HCT116 (cell line): ENCODE results near the gene ATP8A1. TPM values are rescaled to one million over a fixed set of nuclear protein-coding genes. Genes with fewer than 3 reads are reported as not detected.

Experiments
- ATAC-seq: fragments of 200-7000 bp; cut with Tn5 transposase; 2 replicates; pipeline ENCODE4 v1.9.1; 2020; ENCODE audit warnings: mild to moderate bottlenecking, moderate library complexity
- BruUV-seq: library from RNA; stranded (reverse); fragments of 400-500 nt; replicated peaks from 2 replicates; lab custom pipeline; 2021; lab: Mats Ljungman, UMichigan
- CTCF ChIA-PET: fragments of 300-600 bp; sonication (Branson Sonifier 250); formaldehyde crosslinking; loops from one replicate; lab custom pipeline; 2021; ENCODE audit warnings: antibody characterized with exemption; lab: Charles Lee
- POLR2A ChIA-PET: fragments of 300-600, 350-600 bp; sonication (Branson Sonifier 250); formaldehyde crosslinking; loops from one replicate; lab custom pipeline; 2021; ENCODE audit warnings: antibody characterized with exemption; lab: Charles Lee
- RAD21 ChIA-PET, 2 experiments: fragments of 300-600 bp; sonication (Branson Sonifier 250); formaldehyde crosslinking; loops; one replicate each; lab custom pipeline; 2023; ENCODE audit warnings: low total read pairs in 2 of 2; ENCODE audit not compliant: uncharacterized antibody in 2 of 2, unreplicated experiment in 2 of 2, low non-redundant PET in 1 of 2; lab: Charles Lee
- DNase-seq: peaks from one replicate; pipeline ENCODE4 v3.0.0-alpha.2; 2010; ENCODE audit warnings: low read depth, low spot score
- H2AFZ ChIP-seq: fragments of 200-600 bp; shearing (Covaris generic), sonication (generic); 2 replicates; pipeline ENCODE4 v1.6.1; 2017; ENCODE audit warnings: low read depth, mixed run types, mixed read lengths, antibody characterized with exemption, low read length; ENCODE audit not compliant: poor library complexity, severe bottlenecking
- H3K27ac ChIP-seq: 2 replicates; pipeline ENCODE4 v1.5.1; 2012; ENCODE audit warnings: low read depth, low read length
- H3K27me3 ChIP-seq: fragments of 200-600 bp; sonication (generic); 2 replicates; pipeline ENCODE4 v1.6.1; 2016; ENCODE audit warnings: mixed run types, low read length, mixed read lengths; ENCODE audit not compliant: insufficient read depth
- H3K36me3 ChIP-seq, 2 experiments: fragments of 200-500 bp in 1 of 2; fragments of 200-600 bp in 1 of 2; sonication (Bioruptor generic) in 1 of 2; sonication (generic) in 1 of 2; 2 replicates each; pipeline versions ENCODE4 v1.5.1 to v1.6.1; 2014 to 2016; ENCODE audit warnings: low read length in 2 of 2, inconsistent platforms in 1 of 2, mixed read lengths in 1 of 2, mixed run types in 1 of 2; ENCODE audit not compliant: insufficient read depth in 2 of 2, control insufficient read depth in 1 of 2
- H3K4me1 ChIP-seq, 2 experiments: fragments of 200-600 bp in 1 of 2; sonication (generic) in 1 of 2; 2 replicates each; pipeline versions ENCODE4 v1.5.1 to v1.6.1; 2012 to 2017; ENCODE audit warnings: low read length in 2 of 2, inconsistent platforms in 1 of 2, mild to moderate bottlenecking in 1 of 2, mixed read lengths in 1 of 2, mixed run types in 1 of 2, moderate library complexity in 1 of 2; ENCODE audit not compliant: insufficient read depth in 2 of 2, control insufficient read depth in 1 of 2
- H3K4me2 ChIP-seq: fragments of 200-600 bp; sonication (generic); 2 replicates; pipeline ENCODE4 v1.6.1; 2017; ENCODE audit warnings: mixed run types, low read length, mixed read lengths
- H3K4me3 ChIP-seq, 2 experiments: fragments of 200-600 bp in 1 of 2; sonication (generic) in 1 of 2; replicated peaks in 1 of 2; 2 replicates each; pipeline ENCODE4 v1.5.1; 2011 to 2016; ENCODE audit warnings: low read length in 2 of 2, control low read depth in 1 of 2, low read depth in 1 of 2, mild to moderate bottlenecking in 1 of 2, mixed read lengths in 1 of 2, mixed run types in 1 of 2
- H3K79me2 ChIP-seq: fragments of 200-600 bp; sonication (generic); 2 replicates; pipeline ENCODE4 v1.6.1; 2017; ENCODE audit warnings: mild to moderate bottlenecking, mixed run types, low read length, moderate library complexity, mixed read lengths; ENCODE audit not compliant: insufficient read depth
- H3K9ac ChIP-seq: fragments of 200-600 bp; sonication (generic); 2 replicates; pipeline ENCODE4 v1.6.1; 2016; ENCODE audit warnings: low read length, mixed read lengths
- H3K9me2 ChIP-seq: fragments of 200-600 bp; sonication (generic), shearing (Covaris generic); 2 replicates; pipeline ENCODE4 v1.6.1; 2017; ENCODE audit warnings: mixed run types, mild to moderate bottlenecking, moderate library complexity; ENCODE audit not compliant: insufficient read depth
- H3K9me3 ChIP-seq, 2 experiments: fragments of 200-500 bp in 1 of 2; fragments of 200-600 bp in 1 of 2; sonication (Bioruptor generic) in 1 of 2; sonication (generic) in 1 of 2; 2 replicates each; pipeline ENCODE4 v1.6.1; 2014 to 2017; ENCODE audit warnings: low read length in 2 of 2, mixed read lengths in 2 of 2, inconsistent platforms in 1 of 2, low read depth in 1 of 2, mild to moderate bottlenecking in 1 of 2, mixed run types in 1 of 2, moderate library complexity in 1 of 2; ENCODE audit not compliant: control insufficient read depth in 1 of 2, insufficient read depth in 1 of 2
- H4K20me1 ChIP-seq: fragments of 200-600 bp; sonication (generic), shearing (Covaris generic); 2 replicates; pipeline ENCODE4 v1.6.1; 2017; ENCODE audit warnings: mixed run types, mild to moderate bottlenecking, moderate library complexity; ENCODE audit not compliant: insufficient read depth
- CEBPB ChIP-seq: IDR thresholded peaks from 2 replicates; pipeline ENCODE4 v1.6.1; 2012; ENCODE audit warnings: low read depth
- FOSL1 ChIP-seq: IDR thresholded peaks from 2 replicates; pipeline ENCODE4 v1.6.1; 2012; ENCODE audit warnings: low read depth
- intact Hi-C: fragments of 100-400 bp; cut with micrococcal nuclease; formaldehyde crosslinking; loops from 2 replicates; pipeline ENCODE4 v1.10.0; 2022
- total RNA-seq: library from RNA; stranded (reverse); gene quantifications from one replicate; pipeline ENCODE4 v1.2.1, GENCODE V29; 2021; ENCODE audit not compliant: unreplicated experiment
- TF ChIP-seq, protein P1 (sequence below): IDR thresholded peaks from 2 replicates; pipeline ENCODE4 v1.6.1; 2011; ENCODE audit warnings: mild to moderate bottlenecking, low read length, moderate library complexity; ENCODE audit not compliant: insufficient replicate concordance; ENCODE audit errors: extremely low read depth

The ATP8A1 gene
- total RNA-seq, 1 experiment from 2014 or later, result 1.9 TPM

DNA sequence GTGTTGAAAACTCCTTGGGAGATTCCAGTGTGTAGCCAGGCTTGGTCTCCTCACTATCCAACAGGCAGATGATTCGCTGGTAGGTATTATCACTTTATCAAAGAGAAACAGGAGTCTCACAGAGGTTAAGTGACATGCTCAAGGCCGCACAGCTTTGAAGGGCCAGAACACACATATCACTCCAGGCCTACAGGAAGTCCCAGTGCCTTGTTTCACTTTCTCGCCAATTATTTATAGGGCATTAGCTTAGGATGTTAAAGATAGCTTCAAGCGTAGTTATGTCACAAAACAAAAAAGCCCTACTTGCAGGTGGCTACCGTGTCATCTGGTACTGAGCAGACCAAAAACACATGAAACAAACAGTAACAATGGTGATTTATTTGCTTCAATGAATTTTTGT is 13.2 kb downstream of the ATP8A1 start:
- H3K9me2 ChIP-seq, result no peaks in the 10 kb centered on the region
- no peaks in the 10 kb centered on the region for H3K4me1 ChIP-seq
- DNase-seq (no peak), ATAC-seq (no peak)
- H3K27ac ChIP-seq, result no peak overlapping the region
- intact Hi-C loops, result no loop called here
- RAD21 ChIA-PET, result no interaction called here
- no peak overlapping the region for H3K4me2 ChIP-seq
- no peaks in the 10 kb centered on the region for H3K9me3 ChIP-seq
- TF ChIP-seq FOSL1 (no peak), CEBPB (no peak)
- CTCF ChIA-PET, result no interaction called here
- H3K27me3 ChIP-seq, result no peaks in the 10 kb centered on the region
- no peaks in the 10 kb centered on the region for H3K79me2 ChIP-seq
- H2AFZ ChIP-seq, result no peak overlapping the region
- H4K20me1 ChIP-seq, result no peaks in the 10 kb centered on the region
- no peak overlapping the region for H3K4me3 ChIP-seq
- H3K9ac ChIP-seq, result no peak overlapping the region
- no peaks in the 10 kb centered on the region for H3K36me3 ChIP-seq
- POLR2A ChIA-PET, result no interaction called here
- BruUV-seq, result no TSS peak

DNA sequence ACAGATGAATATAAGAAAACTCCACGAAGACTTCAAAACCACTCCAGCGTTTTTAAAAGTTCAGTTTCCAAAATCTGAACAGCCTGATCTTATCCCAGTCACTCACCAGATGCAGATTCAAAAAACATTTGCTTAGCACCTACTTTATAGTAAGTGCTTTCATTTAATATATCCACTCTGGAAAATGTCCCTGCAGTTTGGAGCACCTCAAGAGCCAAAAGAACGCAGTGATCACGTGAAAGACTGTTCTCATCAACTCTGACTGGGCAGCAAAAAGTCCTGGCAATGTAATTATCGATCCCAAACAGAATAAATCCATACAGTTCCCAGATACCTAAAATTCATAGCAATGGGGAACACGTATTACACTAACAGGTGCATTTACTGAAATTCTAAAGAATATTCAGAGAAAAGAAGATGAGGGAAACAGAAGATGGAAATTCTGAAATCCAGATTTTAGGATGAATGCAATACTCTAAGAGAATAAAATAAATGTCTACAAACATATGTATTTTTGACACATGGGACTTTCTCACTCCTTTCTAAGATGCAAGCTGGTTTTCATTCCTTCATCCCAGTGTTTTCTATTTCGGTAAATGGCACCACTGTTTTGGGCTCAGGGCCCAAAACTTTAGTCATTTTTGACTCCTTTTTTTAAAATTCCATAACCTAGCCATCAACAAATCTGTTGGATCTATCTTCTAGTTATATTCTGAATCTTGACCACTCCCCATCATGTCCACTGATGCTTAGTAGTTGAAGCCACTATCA is 13.9 kb downstream of the ATP8A1 start:
- Histone ChIP-seq H4K20me1 (no peaks in the 10 kb centered on the region), H3K36me3 (no peaks in the 10 kb centered on the region), H3K4me3 (no peak overlapping the region), H3K79me2 (no peaks in the 10 kb centered on the region), H3K9ac (no peak overlapping the region), H3K27ac (no peak overlapping the region), H3K4me2 (no peak overlapping the region), H2AFZ (no peak overlapping the region), H3K4me1 (no peaks in the 10 kb centered on the region), H3K27me3 (no peaks in the 10 kb centered on the region), H3K9me3 (no peaks in the 10 kb centered on the region), H3K9me2 (no peaks in the 10 kb centered on the region)
- no peak for DNase-seq
- TF ChIP-seq, protein P1, sequence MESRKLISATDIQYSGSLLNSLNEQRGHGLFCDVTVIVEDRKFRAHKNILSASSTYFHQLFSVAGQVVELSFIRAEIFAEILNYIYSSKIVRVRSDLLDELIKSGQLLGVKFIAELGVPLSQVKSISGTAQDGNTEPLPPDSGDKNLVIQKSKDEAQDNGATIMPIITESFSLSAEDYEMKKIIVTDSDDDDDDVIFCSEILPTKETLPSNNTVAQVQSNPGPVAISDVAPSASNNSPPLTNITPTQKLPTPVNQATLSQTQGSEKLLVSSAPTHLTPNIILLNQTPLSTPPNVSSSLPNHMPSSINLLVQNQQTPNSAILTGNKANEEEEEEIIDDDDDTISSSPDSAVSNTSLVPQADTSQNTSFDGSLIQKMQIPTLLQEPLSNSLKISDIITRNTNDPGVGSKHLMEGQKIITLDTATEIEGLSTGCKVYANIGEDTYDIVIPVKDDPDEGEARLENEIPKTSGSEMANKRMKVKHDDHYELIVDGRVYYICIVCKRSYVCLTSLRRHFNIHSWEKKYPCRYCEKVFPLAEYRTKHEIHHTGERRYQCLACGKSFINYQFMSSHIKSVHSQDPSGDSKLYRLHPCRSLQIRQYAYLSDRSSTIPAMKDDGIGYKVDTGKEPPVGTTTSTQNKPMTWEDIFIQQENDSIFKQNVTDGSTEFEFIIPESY, result no peak
- ATAC-seq, result no peak
- ChIA-PET POLR2A (no interaction called here), RAD21 (no interaction called here), CTCF (no interaction called here)
- no TSS peak for BruUV-seq
- intact Hi-C loops, result no loop called here
